ENCODE results near the gene FLYWCH2.

The FLYWCH2 gene

DNA sequence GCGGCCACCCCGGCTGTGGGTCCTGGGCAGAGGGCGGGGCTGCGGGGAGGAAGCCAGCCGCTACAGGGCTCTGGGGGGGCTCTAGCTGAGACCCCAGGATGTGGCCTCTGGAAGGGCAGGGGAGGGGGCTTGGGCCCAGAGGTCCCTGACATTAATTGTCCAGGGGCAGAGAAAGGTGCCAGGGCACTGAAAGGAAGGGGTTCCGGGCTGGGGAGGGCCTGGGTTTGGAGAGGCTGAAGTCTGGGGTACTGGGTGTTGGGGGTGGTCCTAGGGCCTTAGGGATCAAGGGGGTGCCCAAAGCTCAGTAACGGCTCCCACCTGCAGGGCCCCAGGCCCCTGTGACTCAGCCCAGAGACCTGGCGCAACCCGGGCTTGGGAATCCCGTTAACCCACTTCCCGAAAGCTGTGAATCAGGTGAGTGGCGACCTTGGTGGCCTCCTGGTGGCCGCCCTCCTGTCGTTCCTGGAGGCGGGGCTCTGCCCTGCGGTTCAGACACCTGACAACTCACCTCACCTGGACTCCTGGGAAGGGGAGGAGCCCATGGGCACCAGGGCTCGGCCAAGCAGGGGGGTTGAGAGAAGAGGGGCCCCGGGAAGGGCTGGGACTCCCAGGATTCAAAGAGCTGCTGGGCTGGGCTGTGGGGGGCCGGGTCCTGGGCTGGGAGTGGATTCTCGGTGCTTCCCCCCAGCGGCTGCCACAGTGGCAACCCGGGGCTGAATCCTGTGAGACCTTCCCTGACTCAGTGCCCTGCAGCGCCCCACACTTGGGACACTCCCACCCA is 24.6 kb upstream of the FLYWCH2 start:
- Histone ChIP-seq H3K4me3 (ENCODE audit: insufficient read depth in 1 of 2, low read depth in 1 of 2, low read length in 2 of 2) (peak overlapping the region in 1 of 2 experiments; percentile 69), H3K79me1 (replicated peaks; ENCODE audit: low read length, poor library complexity, severe bottlenecking) (no peaks in the 10 kb centered on the region), H2BK12ac (ENCODE audit: low read length in 2 of 2) (no peak overlapping the region), H2BK120ac (ENCODE audit: low read depth, low read length) (no peak overlapping the region), H2BK15ac (ENCODE audit: low read depth, poor library complexity, severe bottlenecking) (no peak overlapping the region), H3K27me3 (ENCODE audit: control insufficient read depth in 1 of 2, insufficient read depth in 1 of 2, low read length in 2 of 2) (peaks cover 13 to 40% of the 10 kb centered on the region in 2 experiments), H3K4me1 (ENCODE audit: control insufficient read depth, insufficient read depth, low read depth, low read length) (peaks cover 17% of the 10 kb centered on the region), H3K36me3 (ENCODE audit: control insufficient read depth in 1 of 2, insufficient read depth in 2 of 2, low read depth in 1 of 2, low read length in 2 of 2) (no peaks in the 10 kb centered on the region), H3K4me2 (ENCODE audit: low read length, poor library complexity, severe bottlenecking) (no peak overlapping the region), H3K27ac (ENCODE audit: low read length, poor library complexity, severe bottlenecking) (no peak overlapping the region), H3K18ac (ENCODE audit: low read depth in 1 of 2, low read length in 2 of 2) (no peak overlapping the region), H4K8ac (ENCODE audit: low read length) (peak overlapping the region; percentile 60), H2AK5ac (ENCODE audit: low read length, severe bottlenecking) (no peak overlapping the region), H4K91ac (ENCODE audit: low read length) (no peak overlapping the region), H2AFZ (ENCODE audit: low read depth, low read length) (no peak overlapping the region), H3K23ac (ENCODE audit: low read length in 2 of 2) (no peak overlapping the region), H2BK5ac (ENCODE audit: low read depth, low read length, poor library complexity, severe bottlenecking) (no peak overlapping the region), H3K14ac (ENCODE audit: low read length in 2 of 2) (peak overlapping the region in 1 of 2 experiments; percentile 14), H3K4ac (ENCODE audit: low read depth in 1 of 2, low read length in 2 of 2) (no peak overlapping the region), H3K9ac (ENCODE audit: low read length) (no peak overlapping the region), H3K9me3 (ENCODE audit: control insufficient read depth, low read length) (peaks cover 16% of the 10 kb centered on the region)
- 14% methylated on average over 20 of the region's 23 CpGs for WGBS
- no peak for DNase-seq

DNA sequence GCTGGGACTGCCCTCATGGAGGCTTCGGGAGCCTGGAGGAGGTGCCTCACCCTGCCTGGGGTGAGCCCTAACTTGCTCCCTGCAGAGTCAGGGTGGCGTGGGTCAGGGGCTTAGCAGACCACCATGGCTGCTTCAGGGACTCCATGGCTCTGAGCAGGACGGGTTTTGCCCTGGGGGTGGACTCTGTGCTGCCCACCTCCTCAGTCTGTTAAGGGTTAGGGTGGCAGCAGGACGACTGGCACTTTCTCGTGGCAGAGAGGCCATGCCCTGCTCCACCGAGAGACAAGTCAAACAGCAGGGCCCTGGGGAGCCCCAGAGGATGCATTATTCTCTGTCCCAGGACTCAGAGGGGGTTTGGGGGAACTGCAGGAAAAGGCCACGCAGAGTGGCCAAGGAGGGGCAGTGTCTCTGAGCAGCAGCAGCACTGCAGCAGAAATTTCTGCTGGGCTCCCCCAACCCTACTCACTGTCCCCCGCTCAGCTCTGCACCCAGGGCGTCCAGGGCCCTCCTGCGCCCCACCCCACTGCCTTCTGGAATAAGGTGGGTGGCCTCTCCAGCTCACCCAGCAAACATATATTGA is 23.2 kb upstream of the FLYWCH2 start:
- H3K4me1 ChIP-seq (ENCODE audit: control insufficient read depth, insufficient read depth, low read depth, low read length) = peaks cover 17% of the 10 kb centered on the region
- no peak overlapping the region for H3K4me3 ChIP-seq (ENCODE audit: insufficient read depth in 1 of 2, low read depth in 1 of 2, low read length in 2 of 2)
- no peak overlapping the region for H3K27ac ChIP-seq (ENCODE audit: low read length, poor library complexity, severe bottlenecking)
- no peak overlapping the region for H3K9ac ChIP-seq (ENCODE audit: low read length)
- no peak overlapping the region for H3K18ac ChIP-seq (ENCODE audit: low read depth in 1 of 2, low read length in 2 of 2)
- H2BK12ac ChIP-seq (ENCODE audit: low read length in 2 of 2) = no peak overlapping the region
- H4K91ac ChIP-seq (ENCODE audit: low read length) = no peak overlapping the region
- H2BK15ac ChIP-seq (ENCODE audit: low read depth, poor library complexity, severe bottlenecking) = no peak overlapping the region
- H2BK120ac ChIP-seq (ENCODE audit: low read depth, low read length) = no peak overlapping the region
- no peak overlapping the region for H3K4me2 ChIP-seq (ENCODE audit: low read length, poor library complexity, severe bottlenecking)
- H3K9me3 ChIP-seq (ENCODE audit: control insufficient read depth, low read length) = peaks cover 8% of the 10 kb centered on the region
- no peak for DNase-seq
- H3K36me3 ChIP-seq (ENCODE audit: control insufficient read depth in 1 of 2, insufficient read depth in 2 of 2, low read depth in 1 of 2, low read length in 2 of 2) = no peaks in the 10 kb centered on the region
- no peak overlapping the region for H2AK5ac ChIP-seq (ENCODE audit: low read length, severe bottlenecking)
- no peak overlapping the region for H4K8ac ChIP-seq (ENCODE audit: low read length)
- H3K79me1 ChIP-seq (replicated peaks; ENCODE audit: low read length, poor library complexity, severe bottlenecking) = no peaks in the 10 kb centered on the region
- no peak overlapping the region for H3K14ac ChIP-seq (ENCODE audit: low read length in 2 of 2)
- no peak overlapping the region for H2BK5ac ChIP-seq (ENCODE audit: low read depth, low read length, poor library complexity, severe bottlenecking)
- H3K23ac ChIP-seq (ENCODE audit: low read length in 2 of 2) = no peak overlapping the region
- 86% methylated on average over 10 of the region's 10 CpGs for WGBS
- no peak overlapping the region for H2AFZ ChIP-seq (ENCODE audit: low read depth, low read length)
- H3K27me3 ChIP-seq (ENCODE audit: control insufficient read depth in 1 of 2, insufficient read depth in 1 of 2, low read length in 2 of 2) = peaks cover 13 to 40% of the 10 kb centered on the region in 2 experiments
- no peak overlapping the region for H3K4ac ChIP-seq (ENCODE audit: low read depth in 1 of 2, low read length in 2 of 2)

GRCh38 chr16:2860826-2861567 is 22.0 kb upstream of the FLYWCH2 start:
- peaks cover 7% of the 10 kb centered on the region for H3K9me3 ChIP-seq (ENCODE audit: control insufficient read depth, low read length)
- no peak overlapping the region for H4K8ac ChIP-seq (ENCODE audit: low read length)
- H3K4me3 ChIP-seq (ENCODE audit: insufficient read depth in 1 of 2, low read depth in 1 of 2, low read length in 2 of 2) = no peak overlapping the region
- no peak overlapping the region for H3K23ac ChIP-seq (ENCODE audit: low read length in 2 of 2)
- no peaks in the 10 kb centered on the region for H3K36me3 ChIP-seq (ENCODE audit: control insufficient read depth in 1 of 2, insufficient read depth in 2 of 2, low read depth in 1 of 2, low read length in 2 of 2)
- H3K4me2 ChIP-seq (ENCODE audit: low read length, poor library complexity, severe bottlenecking) = no peak overlapping the region
- peaks cover 13 to 45% of the 10 kb centered on the region in 2 experiments for H3K27me3 ChIP-seq (ENCODE audit: control insufficient read depth in 1 of 2, insufficient read depth in 1 of 2, low read length in 2 of 2)
- H3K14ac ChIP-seq (ENCODE audit: low read length in 2 of 2) = no peak overlapping the region
- no peak overlapping the region for H2BK5ac ChIP-seq (ENCODE audit: low read depth, low read length, poor library complexity, severe bottlenecking)
- H3K79me1 ChIP-seq (replicated peaks; ENCODE audit: low read length, poor library complexity, severe bottlenecking) = no peaks in the 10 kb centered on the region
- no peak overlapping the region for H2BK120ac ChIP-seq (ENCODE audit: low read depth, low read length)
- H3K4ac ChIP-seq (ENCODE audit: low read depth in 1 of 2, low read length in 2 of 2) = no peak overlapping the region
- DNase-seq = peak; percentile 23
- no peak overlapping the region for H2BK12ac ChIP-seq (ENCODE audit: low read length in 2 of 2)
- H3K4me1 ChIP-seq (ENCODE audit: control insufficient read depth, insufficient read depth, low read depth, low read length) = peaks cover 17% of the 10 kb centered on the region
- H3K27ac ChIP-seq (ENCODE audit: low read length, poor library complexity, severe bottlenecking) = no peak overlapping the region
- no peak overlapping the region for H4K91ac ChIP-seq (ENCODE audit: low read length)
- 73% methylated on average over 8 of the region's 8 CpGs for WGBS
- no peak overlapping the region for H2BK15ac ChIP-seq (ENCODE audit: low read depth, poor library complexity, severe bottlenecking)
- no peak overlapping the region for H3K18ac ChIP-seq (ENCODE audit: low read depth in 1 of 2, low read length in 2 of 2)
- H2AK5ac ChIP-seq (ENCODE audit: low read length, severe bottlenecking) = no peak overlapping the region
- no peak overlapping the region for H2AFZ ChIP-seq (ENCODE audit: low read depth, low read length)
- no peak overlapping the region for H3K9ac ChIP-seq (ENCODE audit: low read length)

- no peak for DNase-seq
- H3K79me1 ChIP-seq (replicated peaks; ENCODE audit: low read length, poor library complexity, severe bottlenecking) = no peaks in the 10 kb centered on the region
- H4K8ac ChIP-seq (ENCODE audit: low read length) = no peak overlapping the region
- no peak overlapping the region for H3K4me2 ChIP-seq (ENCODE audit: low read length, poor library complexity, severe bottlenecking)
- no peak overlapping the region for H2BK5ac ChIP-seq (ENCODE audit: low read depth, low read length, poor library complexity, severe bottlenecking)
- no peak overlapping the region for H3K9ac ChIP-seq (ENCODE audit: low read length)
- H4K91ac ChIP-seq (ENCODE audit: low read length) = no peak overlapping the region
- no peak overlapping the region for H3K18ac ChIP-seq (ENCODE audit: low read depth in 1 of 2, low read length in 2 of 2)
- H2BK15ac ChIP-seq (ENCODE audit: low read depth, poor library complexity, severe bottlenecking) = no peak overlapping the region
- H2AK5ac ChIP-seq (ENCODE audit: low read length, severe bottlenecking) = no peak overlapping the region
- H2AFZ ChIP-seq (ENCODE audit: low read depth, low read length) = no peak overlapping the region
- H2BK12ac ChIP-seq (ENCODE audit: low read length in 2 of 2) = no peak overlapping the region
- H2BK120ac ChIP-seq (ENCODE audit: low read depth, low read length) = no peak overlapping the region
- no peaks in the 10 kb centered on the region for H3K36me3 ChIP-seq (ENCODE audit: control insufficient read depth in 1 of 2, insufficient read depth in 2 of 2, low read depth in 1 of 2, low read length in 2 of 2)
- no peak overlapping the region for H3K23ac ChIP-seq (ENCODE audit: low read length in 2 of 2)
- peaks cover 3% of the 10 kb centered on the region for H3K4me1 ChIP-seq (ENCODE audit: control insufficient read depth, insufficient read depth, low read depth, low read length)
- no peak overlapping the region for H3K4ac ChIP-seq (ENCODE audit: low read depth in 1 of 2, low read length in 2 of 2)
- H3K27ac ChIP-seq (ENCODE audit: low read length, poor library complexity, severe bottlenecking) = no peak overlapping the region
- peaks cover 6% of the 10 kb centered on the region for H3K9me3 ChIP-seq (ENCODE audit: control insufficient read depth, low read length)
- H3K27me3 ChIP-seq (ENCODE audit: control insufficient read depth in 1 of 2, insufficient read depth in 1 of 2, low read length in 2 of 2) = peaks cover 0 to 20% of the 10 kb centered on the region in 2 experiments
- H3K14ac ChIP-seq (ENCODE audit: low read length in 2 of 2) = no peak overlapping the region
- 63% methylated on average over 4 of the region's 4 CpGs for WGBS
- H3K4me3 ChIP-seq (ENCODE audit: insufficient read depth in 1 of 2, low read depth in 1 of 2, low read length in 2 of 2) = no peak overlapping the region
These were observed 17.4 kb upstream of the FLYWCH2 start for GRCh38 chr16:2865651-2866050.
